A673 (cell line): ENCODE data around the gene C2orf72. TPM values are rescaled to one million over a fixed set of nuclear protein-coding genes. Genes with fewer than 3 reads are reported as not detected.

Experiments
- BruUV-seq: library from RNA; stranded (reverse); fragments of 400-500 nt; replicated peaks from 2 replicates; lab custom pipeline; 2021; lab: Mats Ljungman, UMichigan
- CTCF ChIA-PET: fragments of 300-600 bp; sonication (Branson Sonifier 250); formaldehyde crosslinking; loops from one replicate; lab custom pipeline; 2022; ENCODE audit warnings: antibody characterized with exemption; lab: Charles Lee
- POLR2A ChIA-PET: fragments of 300-600 bp; sonication (Branson Sonifier 250); formaldehyde crosslinking; loops from one replicate; lab custom pipeline; 2022; ENCODE audit warnings: antibody characterized with exemption; ENCODE audit not compliant: low non-redundant PET; lab: Charles Lee
- DNase-seq: peaks from one replicate; pipeline ENCODE4 v3.0.0-alpha.2; 2015; ENCODE audit warnings: low spot score
- H3K27ac ChIP-seq: fragments of 200-600 bp; sonication (generic); 2 replicates; pipeline ENCODE4 v1.5.1; 2016; ENCODE audit warnings: mixed run types, low read depth, mild to moderate bottlenecking, mixed read lengths, antibody characterized with exemption, low read length; ENCODE audit not compliant: poor library complexity, severe bottlenecking
- H3K27me3 ChIP-seq: fragments of 200-600 bp; sonication (generic); replicated peaks from 2 replicates; pipeline ENCODE4 v1.6.1; 2017; ENCODE audit warnings: mixed run types, low read depth, mild to moderate bottlenecking, mixed read lengths, antibody characterized with exemption, low read length; ENCODE audit not compliant: insufficient read depth, poor library complexity
- H3K36me3 ChIP-seq: fragments of 200-600 bp; sonication (generic); 2 replicates; pipeline ENCODE4 v1.6.1; 2016; ENCODE audit warnings: mixed run types, mild to moderate bottlenecking, mixed read lengths, antibody characterized with exemption, low read length; ENCODE audit not compliant: insufficient read depth, poor library complexity, severe bottlenecking
- H3K4me1 ChIP-seq: fragments of 200-600 bp; sonication (generic); 2 replicates; pipeline ENCODE4 v1.6.1; 2017; ENCODE audit warnings: mixed run types, mild to moderate bottlenecking, mixed read lengths, antibody characterized with exemption, low read length; ENCODE audit not compliant: insufficient read depth, poor library complexity, severe bottlenecking
- H3K4me3 ChIP-seq: fragments of 200-600 bp; sonication (generic); 2 replicates; pipeline ENCODE4 v1.5.1; 2016; ENCODE audit warnings: low read depth, mixed run types, mild to moderate bottlenecking, mixed read lengths, low read length; ENCODE audit not compliant: poor library complexity, severe bottlenecking
- H3K9me3 ChIP-seq: fragments of 200-600 bp; sonication (generic); 2 replicates; pipeline ENCODE4 v1.6.1; 2016; ENCODE audit warnings: mixed run types, low read depth, mild to moderate bottlenecking, mixed read lengths, antibody characterized with exemption, low read length; ENCODE audit not compliant: poor library complexity, severe bottlenecking
- CTCF ChIP-seq: fragments of 300-800, 200-600 bp; sonication (generic); conservative IDR thresholded peaks from 2 replicates; pipeline ENCODE4 v1.5.1; 2017; ENCODE audit warnings: low read depth, mild to moderate bottlenecking, antibody characterized with exemption, low read length, moderate library complexity, mixed read lengths
- EZH2 ChIP-seq: fragments of 200-600 bp; sonication (generic); IDR thresholded peaks from 2 replicates; pipeline ENCODE4 v1.6.1; 2017; ENCODE audit warnings: borderline replicate concordance, low read depth, mild to moderate bottlenecking, mixed read lengths, antibody characterized with exemption, low read length; ENCODE audit not compliant: poor library complexity, severe bottlenecking
- intact Hi-C: fragments of 100-400 bp; cut with micrococcal nuclease; formaldehyde crosslinking; loops from one replicate; pipeline ENCODE4 v1.10.0; 2022; ENCODE audit not compliant: unreplicated experiment
- total RNA-seq: library from RNA; stranded (reverse); gene quantifications from 2 replicates; pipeline ENCODE4 v1.2.3, GENCODE V29; 2021

Gene C2orf72
- total RNA-seq, 1 experiment from 2014 or later: not detected

- DNase-seq: no peak
- no TSS peak for BruUV-seq
- ChIA-PET CTCF (no interaction called here), POLR2A (no interaction called here)
- no peak overlapping the region for H3K4me3 ChIP-seq
- TF ChIP-seq CTCF (no peak), EZH2 (no peak)
- H3K27ac ChIP-seq: no peak overlapping the region
- H3K9me3 ChIP-seq: no peaks in the 10 kb centered on the region
- no peaks in the 10 kb centered on the region for H3K4me1 ChIP-seq
- H3K27me3 ChIP-seq: peaks cover 27% of the 10 kb centered on the region
- H3K36me3 ChIP-seq: no peaks in the 10 kb centered on the region
- intact Hi-C loops: no loop called here
Measured at GRCh38 chr2:230996661-230997060, 40.7 kb upstream of the C2orf72 start.

- ChIA-PET CTCF (no interaction called here), POLR2A (no interaction called here)
- TF ChIP-seq CTCF (no peak), EZH2 (no peak)
- Histone ChIP-seq H3K36me3 (no peaks in the 10 kb centered on the region), H3K9me3 (no peaks in the 10 kb centered on the region), H3K27me3 (peaks cover 27% of the 10 kb centered on the region), H3K4me3 (no peak overlapping the region), H3K27ac (no peak overlapping the region), H3K4me1 (no peaks in the 10 kb centered on the region)
- intact Hi-C loops: no loop called here
- DNase-seq: no peak
- BruUV-seq: no TSS peak
Measured at GRCh38 chr2:230998882-230999281, 38.4 kb upstream of the C2orf72 start.

DNA sequence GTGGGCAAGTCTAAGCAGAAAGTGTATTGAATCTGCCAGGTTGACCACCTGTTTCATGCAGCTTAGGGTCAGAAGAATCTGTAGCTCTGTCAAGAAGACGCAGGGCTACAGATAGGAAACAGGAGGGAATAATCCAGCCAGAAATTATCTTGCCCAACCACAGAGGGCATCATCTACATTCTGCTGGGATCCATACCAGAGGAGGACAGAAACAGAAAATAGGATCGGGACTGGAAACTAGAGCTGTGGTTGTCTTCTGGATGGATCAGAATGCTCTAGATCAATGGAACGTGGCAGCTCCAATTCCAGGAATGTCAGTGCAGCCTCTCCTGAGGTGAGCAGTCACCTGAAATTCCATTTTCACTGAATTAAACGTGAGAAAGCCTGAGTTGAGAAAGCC lies 37.8 kb upstream of the C2orf72 start:
- ChIA-PET POLR2A (no interaction called here), CTCF (no interaction called here)
- DNase-seq: no peak
- no TSS peak for BruUV-seq
- intact Hi-C loops: no loop called here
- TF ChIP-seq EZH2 (no peak), CTCF (no peak)
- Histone ChIP-seq H3K36me3 (no peaks in the 10 kb centered on the region), H3K9me3 (no peaks in the 10 kb centered on the region), H3K27me3 (peaks cover 27% of the 10 kb centered on the region), H3K4me3 (no peak overlapping the region), H3K27ac (no peak overlapping the region), H3K4me1 (no peaks in the 10 kb centered on the region)
